Natural killer cell treated with Interleukin-12 subunit alpha and Interleukin-12 subunit beta and Interleukin-15 and Interleukin-18, amount 100 ng/mL, for 72 hours (primary cell): Measurements from ENCODE around the gene INO80B. TPM values are rescaled to one million over a fixed set of nuclear protein-coding genes. Genes with fewer than 3 reads are reported as not detected.

Experiments used
- ATAC-seq, 2 donors: fragments of 150-1000 bp; cut with Tn5 transposase in 1 of 2; sonication (Bioruptor Pico), chemical (Tn5 transposase) in 1 of 2; 2 replicates each; pipeline ENCODE4 v1.10.0; 2021
- DNase-seq: peaks from one replicate; pipeline ENCODE4 v3.0.0; 2022; ENCODE audit warnings: low spot score
- H3K27ac Mint-ChIP-seq, 2 donors: 1 replicate in 1 of 2; 2 replicates in 1 of 2; pipeline ENCODE4 v1.8.0; 2022; ENCODE audit warnings: mixed read lengths in 2 of 2, mild to moderate bottlenecking in 1 of 2, moderate library complexity in 1 of 2
- H3K27me3 Mint-ChIP-seq, 2 donors: 1 replicate in 1 of 2; 2 replicates in 1 of 2; pipeline ENCODE4 v1.8.0; 2022; ENCODE audit warnings: mixed read lengths in 2 of 2
- H3K36me3 Mint-ChIP-seq: one replicate; pipeline ENCODE4 v1.8.0; 2022; ENCODE audit warnings: mixed read lengths
- H3K4me1 Mint-ChIP-seq, 2 donors: 1 replicate in 1 of 2; 2 replicates in 1 of 2; pipeline ENCODE4 v1.8.0; 2022; ENCODE audit warnings: low read depth in 2 of 2, mixed read lengths in 2 of 2, mild to moderate bottlenecking in 1 of 2
- H3K4me3 Mint-ChIP-seq: one replicate; pipeline ENCODE4 v1.8.0; 2022; ENCODE audit warnings: mixed read lengths
- H3K9me3 Mint-ChIP-seq: 2 replicates; pipeline ENCODE4 v1.8.0; 2022; ENCODE audit warnings: mixed read lengths
- total RNA-seq, 2 donors: library from RNA; stranded (reverse); gene quantifications; one replicate each; pipeline ENCODE4 v1.2.3, GENCODE V29; 2022

INO80B gene
- total RNA-seq, 2 donors from 2014 or later, result 42.3 to 45.6 TPM

GRCh38 chr2:74501335-74502071 lies 46.6 kb downstream of the INO80B start:
- no peak for ATAC-seq
- Mint-ChIP-seq H3K36me3 (peaks cover 9% of the 10 kb centered on the region), H3K27ac (peak overlapping the region in 1 of 2 donors; percentile 93), H3K27me3 (no peaks in the 10 kb centered on the region), H3K9me3 (no peaks in the 10 kb centered on the region), H3K4me3 (peak overlapping the region; percentile 79), H3K4me1 (peaks cover 49 to 51% of the 10 kb centered on the region in 2 donors)
- DNase-seq, result peak; percentile 29

- H3K27ac Mint-ChIP-seq, result peak overlapping the region; percentile 64 to 93
- H3K4me1 Mint-ChIP-seq, result peaks cover 56 to 59% of the 10 kb centered on the region in 2 donors
- peak overlapping the region; percentile 79 for H3K4me3 Mint-ChIP-seq
- H3K9me3 Mint-ChIP-seq, result no peaks in the 10 kb centered on the region
- peaks cover 12% of the 10 kb centered on the region for H3K36me3 Mint-ChIP-seq
- no peak for ATAC-seq
- H3K27me3 Mint-ChIP-seq, result no peaks in the 10 kb centered on the region
- DNase-seq, result peak; percentile 34
Measured at GRCh38 chr2:74502147-74502719, 47.3 kb downstream of the INO80B start.

- peaks cover 12% of the 10 kb centered on the region for H3K36me3 Mint-ChIP-seq
- H3K27ac Mint-ChIP-seq, result peak overlapping the region; percentile 64 to 93
- H3K9me3 Mint-ChIP-seq, result no peaks in the 10 kb centered on the region
- DNase-seq, result peak; percentile 88
- no peaks in the 10 kb centered on the region for H3K27me3 Mint-ChIP-seq
- peaks cover 61 to 63% of the 10 kb centered on the region in 2 donors for H3K4me1 Mint-ChIP-seq
- peak; percentile 70 to 74 for ATAC-seq
- H3K4me3 Mint-ChIP-seq, result peak overlapping the region; percentile 79
Measured at GRCh38 chr2:74502720-74503505, 48.0 kb downstream of the INO80B start.

- DNase-seq, result peak; percentile 48
- Mint-ChIP-seq H3K27me3 (no peaks in the 10 kb centered on the region), H3K4me1 (peaks cover 62 to 63% of the 10 kb centered on the region in 2 donors), H3K27ac (peak overlapping the region; percentile 64 to 93), H3K4me3 (peak overlapping the region; percentile 79), H3K36me3 (peaks cover 12% of the 10 kb centered on the region), H3K9me3 (no peaks in the 10 kb centered on the region)
- ATAC-seq, result no peak
Measured at GRCh38 chr2:74503506-74504475, 48.9 kb downstream of the INO80B start.

GRCh38 chr2:74504591-74504990 lies 49.7 kb downstream of the INO80B start:
- peaks cover 12% of the 10 kb centered on the region for H3K36me3 Mint-ChIP-seq
- H3K27me3 Mint-ChIP-seq, result peaks cover 1 to 4% of the 10 kb centered on the region in 2 donors
- no peak for ATAC-seq
- H3K27ac Mint-ChIP-seq, result peak overlapping the region; percentile 64 to 93
- DNase-seq, result peak; percentile 23
- H3K4me1 Mint-ChIP-seq, result peaks cover 59% of the 10 kb centered on the region in 2 donors
- no peaks in the 10 kb centered on the region for H3K9me3 Mint-ChIP-seq
- H3K4me3 Mint-ChIP-seq, result peak overlapping the region; percentile 79

GRCh38 chr2:74505448-74506246 lies 50.8 kb downstream of the INO80B start:
- H3K4me3 Mint-ChIP-seq, result peak overlapping the region; percentile 79
- peak; percentile 49 for DNase-seq
- H3K9me3 Mint-ChIP-seq, result no peaks in the 10 kb centered on the region
- H3K27me3 Mint-ChIP-seq, result peaks cover 8 to 14% of the 10 kb centered on the region in 2 donors
- peaks cover 12% of the 10 kb centered on the region for H3K36me3 Mint-ChIP-seq
- H3K27ac Mint-ChIP-seq, result peak overlapping the region; percentile 93 to 99
- ATAC-seq, result no peak
- peaks cover 59 to 62% of the 10 kb centered on the region in 2 donors for H3K4me1 Mint-ChIP-seq

- H3K27me3 Mint-ChIP-seq, result peaks cover 12 to 29% of the 10 kb centered on the region in 2 donors
- ATAC-seq (peak; percentile 93 to 95), DNase-seq (peak; percentile 97)
- H3K36me3 Mint-ChIP-seq, result peaks cover 12% of the 10 kb centered on the region
- peaks cover 48 to 52% of the 10 kb centered on the region in 2 donors for H3K4me1 Mint-ChIP-seq
- H3K9me3 Mint-ChIP-seq, result no peaks in the 10 kb centered on the region
- peak within 1 kb of the TSS; percentile 96 for H3K4me3 Mint-ChIP-seq
- peak within 1 kb of the TSS; percentile 99 for H3K27ac Mint-ChIP-seq
Measured at GRCh38 chr2:74507145-74507925, 52.4 kb downstream of the INO80B start, which contains the start of gene PCGF1. Gene PCGF1, minus strand, starts transcription at chr2:74507695. Its CDS starts 27 bp downstream, at chr2:74507668.

Other genes with a start within 250 kb of the INO80B start
- gene SLC4A5, start 111.7 kb upstream of the INO80B start, total RNA-seq, result 1 to 10 TPM; 1.2 to 3.2 TPM
- gene DCTN1, start 74.8 kb upstream of the INO80B start, total RNA-seq, result 100 to 1,000 TPM in 1 of 2 donors, 10 to 100 TPM in 1; 97.8 to 106 TPM
- 1 to 10 TPM; 1.7 to 2.2 TPM for gene C2orf81, start 33.5 kb upstream of the INO80B start, total RNA-seq
- 10 to 100 TPM; 41.8 to 44.9 TPM for gene WDR54, start 33.4 kb upstream of the INO80B start, total RNA-seq
- 10 to 100 TPM in 1 of 2 donors, 1 to 10 TPM in 1; 4.6 to 11.6 TPM for gene RTKN, start 13.2 kb upstream of the INO80B start, total RNA-seq
- gene WBP1, start 3.4 kb downstream of the INO80B start, total RNA-seq, result 10 to 100 TPM; 28.6 to 48.0 TPM
- 100 to 1,000 TPM in 1 of 2 donors, 10 to 100 TPM in 1; 97.9 to 111 TPM for gene MOGS, start 10.3 kb downstream of the INO80B start, total RNA-seq
- 100 to 1,000 TPM in 1 of 2 donors, 10 to 100 TPM in 1; 94.5 to 111 TPM for gene MRPL53, start 17.6 kb downstream of the INO80B start, total RNA-seq
- gene CCDC142, start 27.9 kb downstream of the INO80B start, total RNA-seq, result 10 to 100 TPM; 31.8 to 46.5 TPM
- gene TTC31, start 28.0 kb downstream of the INO80B start, total RNA-seq, result 10 to 100 TPM; 42.8 to 49.0 TPM
- 1 to 10 TPM; 1.3 to 1.5 TPM for gene LBX2, start 44.5 kb downstream of the INO80B start, total RNA-seq
- gene PCGF1, start 52.6 kb downstream of the INO80B start, total RNA-seq, result 10 to 100 TPM; 31.3 to 41.3 TPM
- under 1 TPM; 0.12 to 0.95 TPM for gene TLX2, start 59.4 kb downstream of the INO80B start, total RNA-seq
- gene DQX1, start 71.1 kb downstream of the INO80B start, total RNA-seq, result 1 to 10 TPM in 1 of 2 donors, under 1 TPM in 1; 0.55 to 1.0 TPM
- gene AUP1, start 74.6 kb downstream of the INO80B start, total RNA-seq, result 100 to 1,000 TPM; 190 to 233 TPM
- 100 to 1,000 TPM in 1 of 2 donors, 10 to 100 TPM in 1; 93.1 to 100 TPM for gene HTRA2, start 74.8 kb downstream of the INO80B start, total RNA-seq
- 1 to 10 TPM; 1.2 to 2.7 TPM for gene LOXL3, start 98.9 kb downstream of the INO80B start, total RNA-seq
- 10 to 100 TPM; 27.4 to 34.4 TPM for gene DOK1, start 99.6 kb downstream of the INO80B start, total RNA-seq
- gene M1AP, start 193.2 kb downstream of the INO80B start, total RNA-seq, result not detected
- gene SEMA4F, start 199.2 kb downstream of the INO80B start, total RNA-seq, result 1 to 10 TPM; 2.0 to 5.3 TPM